ENCODE measurements around the gene AKAP7.

DNA sequence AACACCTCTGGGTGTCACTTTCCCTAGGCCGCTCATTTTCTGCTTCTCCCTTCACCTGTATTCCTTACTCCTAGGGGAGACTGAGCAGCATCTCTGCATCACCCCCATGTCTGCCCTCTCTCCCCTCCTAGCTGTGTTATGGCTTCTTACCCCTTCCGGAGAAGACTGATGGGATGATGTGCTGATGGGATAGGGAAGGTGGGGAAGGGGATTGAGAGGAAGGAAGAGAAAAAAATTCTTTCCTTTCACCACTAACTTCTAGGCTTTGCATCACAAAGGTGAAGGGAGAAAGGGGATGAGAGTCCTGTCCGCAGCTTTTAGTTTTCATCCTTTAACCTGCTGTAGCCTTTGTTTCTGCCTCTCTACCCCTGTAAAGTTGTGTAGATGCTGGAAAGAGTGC lies 26.7 kb downstream of the AKAP7 start:
- TF ChIP-seq CTCF (IDR thresholded peaks at IDR 0.05; ENCODE audit: poor library complexity) (no peak), EZH2phosphoT487 (IDR thresholded peaks at IDR 0.05; ENCODE audit: low read depth, severe bottlenecking, unreplicated experiment) (no peak)
